CD4-positive, alpha-beta T cell treated with Interleukin-15 for 1 hour (primary cell): ENCODE data around the gene HDAC4.

Experiments used
- DNase-seq: peaks from one replicate; pipeline ENCODE4 v3.0.0-alpha.2; 2020

HDAC4 gene

DNA sequence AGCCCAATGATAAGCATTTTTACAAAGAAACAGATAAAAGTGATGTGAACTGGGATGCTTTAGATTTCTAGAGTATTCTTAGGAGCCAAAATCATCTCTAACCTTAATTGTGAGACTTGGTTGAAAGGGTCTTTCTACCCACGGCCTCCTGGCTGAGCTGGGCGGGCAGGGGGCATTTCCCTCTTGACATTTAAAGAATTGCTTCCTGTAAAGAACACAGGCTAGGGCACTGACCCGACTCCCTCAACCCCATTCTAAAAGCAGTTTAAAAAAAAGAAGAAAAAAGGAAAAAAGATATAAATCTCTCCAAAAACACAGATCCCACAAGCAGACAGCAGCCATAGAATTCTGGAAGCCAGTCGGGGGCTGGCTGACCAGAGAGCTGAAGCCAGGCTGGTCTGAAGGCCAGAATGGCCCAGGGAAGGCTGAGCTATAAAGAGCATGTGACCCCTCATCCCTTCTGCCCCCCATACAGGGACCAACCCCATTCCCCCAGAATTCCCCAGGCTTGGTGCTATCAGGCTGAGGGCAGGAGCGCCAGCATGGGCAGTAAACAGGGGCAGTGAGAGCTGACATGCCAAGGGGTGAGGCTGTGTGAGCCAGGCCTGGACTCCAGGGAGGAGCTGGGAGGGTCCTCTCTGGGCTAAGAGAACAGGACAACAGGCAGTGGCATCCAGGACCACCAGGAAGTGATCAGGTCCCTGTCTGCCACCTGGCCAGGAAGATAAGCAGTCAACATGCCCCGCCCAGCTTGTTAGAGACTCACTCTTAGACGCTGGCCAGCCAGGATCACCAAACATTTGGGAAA, 188.5 kb downstream of the HDAC4 start:
- DNase-seq, result no peak

DNA sequence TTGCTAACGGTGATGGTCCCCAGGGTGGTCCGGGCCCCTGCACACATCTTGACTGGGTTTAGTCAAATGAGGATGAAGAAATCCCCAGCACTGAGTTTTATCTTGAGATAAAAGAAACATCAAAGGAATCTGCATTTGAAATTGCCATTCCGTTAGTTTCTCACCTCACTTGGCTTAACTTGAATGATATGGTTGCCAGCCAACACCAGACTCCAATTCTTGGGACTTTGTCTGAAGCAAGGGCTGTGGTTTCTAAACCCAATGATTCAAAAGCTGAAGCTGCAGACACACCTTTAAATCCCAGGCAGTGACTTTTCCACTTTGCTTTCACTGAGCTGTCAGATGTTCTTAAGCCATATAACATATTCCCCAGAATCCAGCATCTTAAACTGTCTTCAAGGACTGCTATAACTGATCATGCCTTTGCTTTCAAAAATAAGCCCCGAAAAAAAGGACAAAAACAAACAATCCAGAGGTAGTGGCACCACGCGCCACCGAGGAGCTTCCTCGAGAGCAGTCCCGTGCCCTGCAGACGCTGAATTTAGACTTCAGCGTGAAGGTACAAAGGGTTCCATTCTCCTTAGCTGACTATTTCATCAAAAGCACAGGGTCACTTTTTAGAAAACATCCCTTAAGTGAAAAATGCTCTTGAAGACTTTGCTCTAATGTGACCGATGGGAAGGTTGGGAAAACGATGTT, 189.3 kb downstream of the HDAC4 start:
- no peak for DNase-seq

DNA sequence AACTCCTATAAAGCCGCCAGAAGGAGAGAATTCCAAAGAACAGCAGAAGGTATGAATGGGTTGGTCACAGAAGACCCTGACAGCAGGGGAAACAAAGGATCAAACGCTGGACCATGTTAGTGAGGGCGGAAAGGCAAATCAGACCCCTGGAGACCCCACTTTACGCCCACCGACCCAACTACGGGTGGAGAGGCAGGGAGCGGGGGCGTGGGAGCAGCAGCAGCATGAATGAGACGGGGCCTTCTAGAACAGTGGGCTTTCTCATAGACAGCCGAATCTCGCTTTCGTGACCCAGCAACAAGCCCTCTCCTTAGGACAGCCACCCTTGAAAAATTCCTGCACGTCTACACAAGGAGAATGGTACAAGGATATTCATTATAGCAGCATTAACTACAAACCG, 191.0 kb downstream of the HDAC4 start:
- no peak for DNase-seq

GRCh38 chr2:239208465-239209180, 192.2 kb downstream of the HDAC4 start:
- DNase-seq, result no peak

GRCh38 chr2:239206851-239207250, 194.0 kb downstream of the HDAC4 start:
- DNase-seq, result peak; percentile 4

DNA sequence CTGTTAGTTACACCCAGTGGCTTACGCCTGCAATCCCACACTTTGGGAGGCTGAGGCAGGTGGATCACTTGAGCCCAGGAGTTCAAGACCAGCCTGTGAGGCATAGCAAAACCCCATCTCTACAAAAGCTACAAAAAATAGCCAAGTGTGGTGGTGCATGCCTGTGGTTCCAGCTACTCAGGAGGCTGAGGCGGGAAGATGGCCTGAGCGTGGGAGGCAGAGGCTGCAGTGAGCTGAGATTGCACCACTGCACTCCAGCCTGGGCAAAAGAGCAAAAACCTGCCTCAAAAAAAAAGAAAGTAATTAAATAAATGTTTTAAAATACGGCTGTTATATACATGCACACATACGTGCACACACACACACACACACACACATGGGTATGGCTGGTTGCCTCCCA, 194.8 kb downstream of the HDAC4 start:
- no peak for DNase-seq

DNA sequence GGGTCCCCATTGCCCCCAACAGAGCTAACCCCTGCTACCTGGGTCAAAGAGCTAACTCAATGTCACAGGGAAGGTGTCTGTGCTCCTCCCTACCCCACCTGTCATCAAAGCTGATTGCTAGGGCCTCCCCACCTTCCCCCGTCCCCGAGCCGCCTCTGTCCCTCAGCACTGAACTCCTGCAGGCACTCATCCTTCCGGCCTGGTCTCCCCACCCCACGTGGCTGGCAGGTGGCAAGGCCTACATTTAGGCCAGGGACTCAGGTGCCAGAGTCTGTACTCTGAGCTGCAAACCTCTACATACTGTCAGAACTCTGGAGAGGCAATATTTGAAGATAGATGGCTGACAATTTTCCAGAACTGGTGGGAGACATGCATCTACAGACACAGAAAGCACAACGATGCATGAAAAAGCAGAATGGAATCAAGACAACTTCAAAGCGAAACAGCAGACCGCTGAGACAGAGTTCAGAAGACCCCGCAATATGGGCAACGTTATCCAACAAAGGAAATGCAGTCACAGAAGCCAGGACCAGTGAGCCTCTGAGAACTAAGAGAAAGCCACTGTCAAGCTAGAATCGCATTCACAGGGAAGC, 195.8 kb downstream of the HDAC4 start:
- DNase-seq, result peak; percentile 6

- DNase-seq, result peak; percentile 12
Measured at GRCh38 chr2:239204136-239204875, 196.5 kb downstream of the HDAC4 start.

DNA sequence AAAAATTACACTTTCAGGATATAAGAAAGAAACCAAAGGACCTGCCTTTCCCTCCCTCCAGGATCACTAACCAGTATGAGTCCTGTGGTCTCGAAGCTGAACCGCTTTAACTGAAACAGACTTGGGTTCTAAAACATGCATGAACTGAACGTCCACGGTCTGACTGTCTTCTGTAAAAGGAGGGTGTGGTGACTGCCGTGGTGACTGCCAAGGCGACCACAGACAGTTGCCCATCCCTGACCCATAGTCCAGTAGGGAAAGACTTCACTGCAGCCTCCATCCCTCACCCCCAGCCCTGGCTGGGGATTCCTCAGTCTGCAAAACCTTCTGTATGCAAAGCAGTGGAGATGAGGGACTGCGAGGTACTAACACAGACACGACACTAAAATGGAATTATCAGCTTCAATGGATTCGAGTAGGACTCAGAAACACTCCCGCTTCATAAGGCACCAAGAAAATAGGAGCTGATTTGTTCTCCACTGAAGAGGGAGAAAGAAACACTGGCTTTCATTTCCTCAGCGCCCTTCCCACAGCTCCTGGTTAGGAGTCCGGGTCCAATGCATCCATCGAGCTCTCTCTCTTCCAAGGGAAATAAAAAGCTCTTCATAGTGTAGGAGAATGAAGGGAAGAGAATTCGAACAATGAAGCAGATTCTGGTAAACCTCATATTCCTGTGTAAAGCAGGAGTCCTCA, 197.2 kb downstream of the HDAC4 start:
- DNase-seq, result peak; percentile 11

DNA sequence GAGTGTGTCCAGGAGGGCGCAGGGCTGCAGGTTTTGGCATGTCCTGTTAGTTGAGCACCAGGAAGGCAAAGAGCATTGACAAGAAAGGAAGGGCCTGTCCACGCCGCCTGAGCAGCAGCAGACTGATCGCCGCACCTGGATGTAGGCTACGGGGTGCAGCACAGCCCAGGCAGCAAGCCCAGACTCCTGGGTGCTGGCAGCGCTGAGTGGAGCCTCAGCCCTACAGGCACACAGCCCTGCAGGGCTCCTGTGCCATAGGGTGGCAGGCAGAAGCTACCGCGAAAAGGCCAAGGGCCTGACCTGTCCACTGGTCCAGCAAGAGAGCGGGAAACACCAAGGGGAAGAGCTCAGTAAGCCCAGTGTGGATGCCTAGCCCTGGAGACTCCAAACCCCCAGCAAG, 198.0 kb downstream of the HDAC4 start:
- no peak for DNase-seq

GRCh38 chr2:239202343-239202742, 198.5 kb downstream of the HDAC4 start:
- peak; percentile 13 for DNase-seq

DNA sequence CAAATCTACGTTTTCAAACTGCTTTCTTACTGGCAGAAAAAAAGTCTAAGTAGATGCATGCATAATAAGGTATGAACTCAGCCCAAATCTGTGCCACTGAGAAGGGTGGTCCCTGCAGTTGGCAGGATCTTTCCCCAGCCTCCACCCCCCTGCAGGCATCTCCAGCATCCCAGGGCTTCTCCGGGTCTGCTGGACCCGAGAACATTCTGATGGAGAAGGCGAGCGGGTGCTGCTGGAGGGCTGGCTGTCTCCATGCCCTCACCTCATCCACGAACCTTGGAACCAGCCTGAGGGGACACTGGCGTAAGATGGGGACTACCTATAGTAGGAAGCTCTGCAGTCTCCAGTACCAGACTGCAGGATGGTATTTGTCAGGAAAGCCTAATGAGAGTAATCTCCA, 198.9 kb downstream of the HDAC4 start:
- peak; percentile 6 for DNase-seq

GRCh38 chr2:239201531-239201876, 199.3 kb downstream of the HDAC4 start:
- no peak for DNase-seq

- DNase-seq, result no peak
Measured at GRCh38 chr2:239200646-239201530, 199.9 kb downstream of the HDAC4 start.

DNA sequence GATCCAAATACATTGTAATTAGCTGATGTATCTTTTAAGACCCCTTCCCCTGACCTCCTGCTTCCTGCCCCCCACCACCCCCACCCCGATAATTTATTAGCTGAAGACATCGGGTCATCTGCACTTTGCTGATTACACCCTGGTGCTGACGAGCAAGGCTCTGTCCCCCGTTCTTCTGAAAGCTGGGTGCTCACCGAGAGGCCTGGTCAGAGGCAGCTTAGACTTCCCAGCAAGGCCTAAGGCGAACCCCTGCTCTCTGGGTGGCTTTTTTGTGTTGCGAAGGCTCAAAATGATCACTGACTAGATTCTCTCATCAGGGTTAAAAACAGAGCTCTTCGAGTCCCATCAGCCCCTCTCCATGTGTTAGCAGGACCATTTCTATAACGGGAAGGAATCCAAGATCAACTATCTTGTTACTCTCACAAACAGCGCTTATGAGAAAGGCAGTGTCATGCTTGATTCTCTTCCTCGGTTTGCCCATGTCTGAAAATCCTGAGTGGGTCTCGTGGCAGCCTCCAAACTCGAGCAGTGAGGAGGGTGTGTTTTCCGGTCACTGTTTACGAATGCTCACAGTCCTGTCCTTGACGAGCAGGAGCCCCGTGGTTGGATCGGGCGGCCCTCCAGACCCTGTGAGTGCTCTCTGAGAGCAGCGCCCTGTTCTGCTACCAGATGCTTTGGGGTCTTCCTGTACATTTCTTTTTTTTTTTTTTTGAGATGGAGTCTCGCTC, 201.6 kb downstream of the HDAC4 start:
- no peak for DNase-seq

DNA sequence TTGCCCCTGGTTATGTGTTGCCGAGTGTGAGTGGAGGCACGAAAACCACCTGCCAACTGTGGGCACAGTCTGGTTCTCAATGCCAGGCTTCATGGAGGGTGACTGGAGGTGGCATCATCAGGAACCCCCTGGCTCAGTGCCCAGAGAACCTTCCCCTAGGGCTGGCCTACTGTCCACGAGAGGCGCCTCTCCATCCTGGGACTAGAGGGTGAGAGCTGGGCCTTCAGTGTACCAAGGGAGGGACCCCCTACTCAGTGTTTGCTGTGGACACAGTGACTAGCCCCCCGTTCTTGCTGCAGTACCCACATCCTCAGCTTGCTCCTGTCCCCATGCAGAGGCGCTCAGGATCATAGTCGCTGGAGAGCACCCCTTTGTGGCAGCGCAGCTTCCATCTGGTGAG, 202.6 kb downstream of the HDAC4 start:
- DNase-seq, result no peak

DNA sequence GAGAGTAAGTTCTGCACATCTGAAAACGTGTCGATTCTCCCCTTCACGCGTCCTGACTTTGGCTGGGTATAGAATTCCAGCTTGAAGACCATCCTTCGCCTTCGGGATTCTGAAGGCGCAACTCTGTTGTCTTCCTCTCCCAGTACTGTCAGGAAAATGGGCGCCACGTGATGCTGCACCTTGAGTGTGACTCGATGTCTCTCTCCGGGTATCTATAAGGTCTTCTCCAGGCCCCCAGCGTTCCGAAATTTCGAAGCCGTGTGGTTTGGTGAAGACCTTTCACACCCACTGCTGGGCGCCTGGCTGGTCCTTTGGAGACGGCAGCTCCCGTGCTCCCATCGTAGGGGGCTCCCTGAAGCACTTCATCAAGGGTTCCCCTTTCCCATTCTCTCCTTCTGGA, 203.7 kb downstream of the HDAC4 start:
- DNase-seq, result no peak

- no peak for DNase-seq
Measured at GRCh38 chr2:239196474-239197021, 204.3 kb downstream of the HDAC4 start.

DNA sequence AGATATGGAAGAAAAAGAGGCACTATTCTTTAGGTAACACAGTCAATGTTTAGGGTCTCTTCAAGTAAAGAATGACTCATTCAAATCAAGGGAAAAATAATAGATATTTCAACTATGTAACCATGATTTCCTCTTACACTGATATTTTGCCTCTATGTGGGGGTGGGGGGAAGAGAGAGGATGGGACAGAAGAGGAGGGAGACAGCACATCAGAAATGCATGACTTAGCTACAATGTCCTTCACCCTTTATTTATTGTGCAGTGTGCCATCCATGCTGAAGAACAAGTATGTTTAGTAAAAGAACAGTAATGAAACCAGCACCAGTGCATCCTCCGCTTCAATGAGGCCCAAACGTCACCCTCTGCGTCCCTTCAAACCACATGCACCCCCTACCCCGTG, 204.8 kb downstream of the HDAC4 start:
- no peak for DNase-seq

- no peak for DNase-seq
Measured at GRCh38 chr2:239195318-239195871, 205.4 kb downstream of the HDAC4 start.
